ENCODE measurements around the gene LGALS3BP. TPM values are rescaled to one million over a fixed set of nuclear protein-coding genes. Genes with fewer than 3 reads are reported as not detected.

The LGALS3BP gene
- total RNA-seq, 1 experiment from 2014 or later: 69.8 TPM

GRCh38 chr17:78940258-78940657 is 39.5 kb downstream of the LGALS3BP start:
- Histone ChIP-seq H3K56ac (ENCODE audit: insufficient read length, low read depth, low read length) (no peak overlapping the region), H4K8ac (replicated peaks; ENCODE audit: insufficient read length, low read depth, low read length) (no peak overlapping the region), H3K27me3 (ENCODE audit: insufficient read depth, low read length) (no peaks in the 10 kb centered on the region), H2BK12ac (ENCODE audit: insufficient read length, low read depth, low read length) (no peak overlapping the region), H3K79me1 (ENCODE audit: insufficient read depth, low read depth, low read length, poor library complexity, severe bottlenecking) (no peaks in the 10 kb centered on the region), H4K91ac (ENCODE audit: insufficient read length, low read depth, low read length) (no peak overlapping the region), H2AK5ac (ENCODE audit: insufficient read length, low read length) (no peak overlapping the region), H3K4me2 (ENCODE audit: insufficient read depth, insufficient read length, low read length) (no peak overlapping the region), H4K5ac (ENCODE audit: insufficient read length, low read depth, low read length) (no peak overlapping the region), H2BK20ac (ENCODE audit: low read depth, low read length, poor library complexity, severe bottlenecking) (no peak overlapping the region), H3K23me2 (ENCODE audit: insufficient read length, low read depth, low read length, poor library complexity, severe bottlenecking) (no peaks in the 10 kb centered on the region), H2BK15ac (ENCODE audit: low read depth, low read length) (no peak overlapping the region), H3K9ac (ENCODE audit: extremely low read depth, insufficient read length, low read length) (no peak overlapping the region), H3K18ac (ENCODE audit: insufficient read length, low read depth, low read length) (no peak overlapping the region), H3K4ac (ENCODE audit: low read depth, low read length) (no peak overlapping the region), H4K20me1 (ENCODE audit: control insufficient read depth, insufficient read depth, insufficient read length) (no peaks in the 10 kb centered on the region), H3K23ac (ENCODE audit: insufficient read length, low read depth, low read length) (no peak overlapping the region), H3T11ph (ENCODE audit: low read length) (no peak overlapping the region), H3K14ac (ENCODE audit: insufficient read depth, low read length) (no peak overlapping the region), H3K4me1 (ENCODE audit: insufficient read depth, low read length) (no peaks in the 10 kb centered on the region), H3K79me2 (ENCODE audit: insufficient read depth, low read length) (no peaks in the 10 kb centered on the region), H2AFZ (ENCODE audit: low read length) (no peak overlapping the region), H2BK5ac (ENCODE audit: insufficient read length, low read length) (no peak overlapping the region), H2BK120ac (ENCODE audit: low read depth, low read length, poor library complexity, severe bottlenecking) (no peak overlapping the region), H3K9me3 (ENCODE audit: control insufficient read depth, low read depth, low read length) (no peaks in the 10 kb centered on the region), H3K27ac (ENCODE audit: insufficient read length, low read depth, low read length) (no peak overlapping the region)
- H3K9me3 Mint-ChIP-seq: no peaks in the 10 kb centered on the region
- WGBS (ENCODE audit: extremely low coverage, insufficient read length, low lambda C conversion rate): no CpG with 5 or more reads among the region's 5 CpGs
- no peak for DNase-seq
- H3K27ac Mint-ChIP-seq: no peak overlapping the region
- H3K27me3 Mint-ChIP-seq (ENCODE audit: low read depth): peaks cover 11% of the 10 kb centered on the region
- TF ChIP-seq, protein P1, sequence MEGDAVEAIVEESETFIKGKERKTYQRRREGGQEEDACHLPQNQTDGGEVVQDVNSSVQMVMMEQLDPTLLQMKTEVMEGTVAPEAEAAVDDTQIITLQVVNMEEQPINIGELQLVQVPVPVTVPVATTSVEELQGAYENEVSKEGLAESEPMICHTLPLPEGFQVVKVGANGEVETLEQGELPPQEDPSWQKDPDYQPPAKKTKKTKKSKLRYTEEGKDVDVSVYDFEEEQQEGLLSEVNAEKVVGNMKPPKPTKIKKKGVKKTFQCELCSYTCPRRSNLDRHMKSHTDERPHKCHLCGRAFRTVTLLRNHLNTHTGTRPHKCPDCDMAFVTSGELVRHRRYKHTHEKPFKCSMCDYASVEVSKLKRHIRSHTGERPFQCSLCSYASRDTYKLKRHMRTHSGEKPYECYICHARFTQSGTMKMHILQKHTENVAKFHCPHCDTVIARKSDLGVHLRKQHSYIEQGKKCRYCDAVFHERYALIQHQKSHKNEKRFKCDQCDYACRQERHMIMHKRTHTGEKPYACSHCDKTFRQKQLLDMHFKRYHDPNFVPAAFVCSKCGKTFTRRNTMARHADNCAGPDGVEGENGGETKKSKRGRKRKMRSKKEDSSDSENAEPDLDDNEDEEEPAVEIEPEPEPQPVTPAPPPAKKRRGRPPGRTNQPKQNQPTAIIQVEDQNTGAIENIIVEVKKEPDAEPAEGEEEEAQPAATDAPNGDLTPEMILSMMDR (conservative IDR thresholded peaks at IDR 0.05): no peak
- no peaks in the 10 kb centered on the region for H3K36me3 Mint-ChIP-seq (ENCODE audit: insufficient read depth in 1 of 3, low read depth in 3 of 3)
- no peak overlapping the region for H3K4me3 Mint-ChIP-seq
- H3K4me1 Mint-ChIP-seq: peaks cover 0 to 15% of the 10 kb centered on the region in 2 experiments; a peak in 1 of 4 replicates
